BE2C (cell line): Measurements from ENCODE around the gene FLT4.

Source experiments
- DNase-seq: peaks from one replicate; pipeline ENCODE4 v3.0.0-alpha.2; 2020
- H3K27me3 ChIP-seq: fragments of 250-450 bp; sonication (Bioruptor Pico); 2 replicates; pipeline ENCODE4 v1.5.1; 2020; ENCODE audit warnings: mild to moderate bottlenecking
- H3K36me3 ChIP-seq: fragments of 250-450 bp; sonication (Bioruptor Pico); 2 replicates; pipeline ENCODE4 v1.5.1; 2020; ENCODE audit warnings: mild to moderate bottlenecking
- H3K4me1 ChIP-seq: fragments of 250-450 bp; sonication (Bioruptor Pico); 2 replicates; pipeline ENCODE4 v1.5.1; 2020
- H3K4me3 ChIP-seq: 2 replicates; pipeline ENCODE4 v1.5.1; 2011; ENCODE audit warnings: low read depth, low read length
- H3K9me3 ChIP-seq: fragments of 250-450 bp; sonication (Bioruptor Pico); 2 replicates; pipeline ENCODE4 v1.5.1; 2020
- CTCF ChIP-seq: IDR thresholded peaks from 2 replicates; pipeline ENCODE4 v1.5.1; 2012; ENCODE audit warnings: mild to moderate bottlenecking, low read depth, low read length

The FLT4 gene

GRCh38 chr5:180598797-180599589 is 50.4 kb downstream of the FLT4 start:
- DNase-seq: peak; percentile 2
- Histone ChIP-seq H3K9me3 (no peaks in the 10 kb centered on the region), H3K27me3 (no peaks in the 10 kb centered on the region), H3K4me1 (no peaks in the 10 kb centered on the region), H3K36me3 (no peaks in the 10 kb centered on the region), H3K4me3 (no peak overlapping the region)
- no peak for TF ChIP-seq CTCF

- Histone ChIP-seq H3K27me3 (no peaks in the 10 kb centered on the region), H3K4me3 (no peak overlapping the region), H3K36me3 (no peaks in the 10 kb centered on the region), H3K9me3 (no peaks in the 10 kb centered on the region), H3K4me1 (no peaks in the 10 kb centered on the region)
- DNase-seq: peak; percentile 3
- no peak for TF ChIP-seq CTCF
Observed at GRCh38 chr5:180598316-180598701, 51.1 kb downstream of the FLT4 start.

- Histone ChIP-seq H3K4me1 (no peaks in the 10 kb centered on the region), H3K9me3 (no peaks in the 10 kb centered on the region), H3K36me3 (no peaks in the 10 kb centered on the region), H3K4me3 (no peak overlapping the region), H3K27me3 (peaks cover 9% of the 10 kb centered on the region)
- no peak for TF ChIP-seq CTCF
- DNase-seq: no peak
Observed at GRCh38 chr5:180596668-180597231, 52.6 kb downstream of the FLT4 start.

GRCh38 chr5:180596115-180596667 is 53.2 kb downstream of the FLT4 start:
- no peaks in the 10 kb centered on the region for H3K9me3 ChIP-seq
- H3K4me3 ChIP-seq: no peak overlapping the region
- H3K36me3 ChIP-seq: no peaks in the 10 kb centered on the region
- H3K27me3 ChIP-seq: peaks cover 14% of the 10 kb centered on the region
- TF ChIP-seq CTCF: no peak
- no peak for DNase-seq
- no peaks in the 10 kb centered on the region for H3K4me1 ChIP-seq

- no peak for DNase-seq
- no peaks in the 10 kb centered on the region for H3K4me1 ChIP-seq
- H3K27me3 ChIP-seq: peaks cover 21% of the 10 kb centered on the region
- no peaks in the 10 kb centered on the region for H3K9me3 ChIP-seq
- H3K4me3 ChIP-seq: no peak overlapping the region
- H3K36me3 ChIP-seq: no peaks in the 10 kb centered on the region
- TF ChIP-seq CTCF: no peak
Observed at GRCh38 chr5:180595381-180596114, 53.9 kb downstream of the FLT4 start.
